ENCODE measurements around the gene GPX3. TPM values are rescaled to one million over a fixed set of nuclear protein-coding genes. Genes with fewer than 3 reads are reported as not detected.

Gene GPX3
- total and polyA plus RNA-seq, 10 of the 15 experiments (the other 5 are each of a cell fraction or from before 2014, with no cell fraction given) = 0.04 to 1.0 (median 0.15) TPM; not detected in 3

DNA sequence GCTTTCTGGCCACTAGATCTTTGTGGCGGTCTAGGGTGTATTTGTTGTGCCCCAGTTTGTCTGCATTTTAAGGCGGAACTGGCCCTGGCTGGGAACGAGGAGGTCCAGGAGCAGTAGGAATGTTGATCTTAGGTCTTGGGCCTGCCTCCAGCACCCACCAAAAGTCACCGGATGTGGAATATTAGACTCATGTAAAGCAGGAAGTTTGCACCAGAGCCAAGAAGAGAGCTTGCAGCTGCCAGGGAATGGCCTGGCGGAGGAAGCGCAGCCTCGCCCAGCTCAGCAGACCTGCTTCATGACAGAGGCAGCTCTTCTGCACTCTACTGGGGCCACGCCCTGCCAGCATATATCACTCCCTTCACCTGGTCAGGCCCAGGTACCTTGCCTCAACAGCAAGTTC is 3.3 kb downstream of the GPX3 start (continued):
- TF ChIP-seq, protein P1, sequence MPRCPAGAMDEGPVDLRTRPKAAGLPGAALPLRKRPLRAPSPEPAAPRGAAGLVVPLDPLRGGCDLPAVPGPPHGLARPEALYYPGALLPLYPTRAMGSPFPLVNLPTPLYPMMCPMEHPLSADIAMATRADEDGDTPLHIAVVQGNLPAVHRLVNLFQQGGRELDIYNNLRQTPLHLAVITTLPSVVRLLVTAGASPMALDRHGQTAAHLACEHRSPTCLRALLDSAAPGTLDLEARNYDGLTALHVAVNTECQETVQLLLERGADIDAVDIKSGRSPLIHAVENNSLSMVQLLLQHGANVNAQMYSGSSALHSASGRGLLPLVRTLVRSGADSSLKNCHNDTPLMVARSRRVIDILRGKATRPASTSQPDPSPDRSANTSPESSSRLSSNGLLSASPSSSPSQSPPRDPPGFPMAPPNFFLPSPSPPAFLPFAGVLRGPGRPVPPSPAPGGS (IDR thresholded peaks at IDR 0.05; ENCODE audit: borderline replicate concordance, insufficient read depth, low read depth, low read length, poor library complexity, severe bottlenecking) = peak; percentile 23
- TF ChIP-seq GABPA (IDR thresholded peaks at IDR 0.05; ENCODE audit: low read depth) = no peak

DNA sequence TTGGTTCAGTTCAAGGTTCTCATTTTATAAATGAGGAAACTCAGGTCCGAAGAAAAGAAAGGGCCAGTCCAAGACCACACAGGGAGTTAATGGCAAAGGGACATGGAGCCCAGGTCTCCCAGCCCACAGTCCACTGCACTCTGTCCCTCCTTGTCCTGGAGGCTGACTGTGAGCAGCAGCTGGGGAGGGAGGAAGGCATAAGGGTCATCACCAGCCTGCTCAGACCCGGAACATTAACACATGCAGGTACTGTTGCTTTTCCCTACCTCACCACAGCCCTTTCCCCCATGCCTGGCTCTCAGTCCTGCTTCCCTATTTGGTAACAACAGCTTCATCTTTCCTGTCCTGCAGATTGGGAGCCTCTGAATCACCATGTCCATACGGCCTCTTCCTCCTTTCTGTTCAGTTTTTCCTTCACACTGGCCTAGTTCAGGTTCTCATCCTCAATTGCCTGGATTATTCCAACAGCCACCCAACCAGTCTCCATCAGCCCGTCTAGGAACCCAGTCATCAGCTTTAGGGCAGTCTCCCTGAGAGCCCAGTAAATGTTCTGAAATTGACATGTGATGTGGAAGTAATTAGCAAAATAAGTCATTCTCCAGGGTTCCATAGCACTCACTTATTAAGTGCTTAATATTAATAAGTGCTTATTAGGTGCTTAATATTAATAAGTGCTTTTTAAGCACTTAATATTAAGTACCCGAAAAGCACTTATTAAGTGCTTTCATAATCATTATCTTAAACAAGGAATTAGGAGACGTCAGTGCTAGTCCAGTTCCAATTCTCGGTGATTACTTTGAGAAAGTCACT is 4.3 kb downstream of the GPX3 start:
- in situ Hi-C loops (cut with MboI) = no loop called here
- ATAC-seq = no peak; the same call in 2 of the 3 replicates

More for the DNA sequence above, 4.3 kb downstream of the GPX3 start:
- H3K4me2 ChIP-seq (ENCODE audit: control insufficient read depth, insufficient read depth) = no peak overlapping the region
- H3K27ac ChIP-seq (ENCODE audit: control insufficient read depth, insufficient read depth) = no peak overlapping the region
- H3K27me3 ChIP-seq (replicated peaks in 1 of 2; ENCODE audit: control insufficient read depth in 2 of 2, insufficient read depth in 2 of 2, low read length in 1 of 2) = no peaks in the 10 kb centered on the region
- no peak overlapping the region for H3K9ac ChIP-seq (ENCODE audit: control insufficient read depth, insufficient read depth, low read length)
- H4K20me1 ChIP-seq (ENCODE audit: control insufficient read depth, insufficient read depth) = no peaks in the 10 kb centered on the region
- no TSS peak for BruUV-seq (replicated peaks)
- ChIA-PET POLR2A (no interaction called here), CTCF (interaction anchor here (1.8 kb wide), 1 partner anchor 324 kb away, joined by 4 read pairs; the partner anchor contains the start of gene RBM22), RAD21 (ENCODE audit: unreplicated experiment) (interaction anchor here (1.2 kb wide), 1 partner anchor 89 kb away, joined by 3 read pairs; no protein-coding TSS in a partner anchor), SMC1A (ENCODE audit: uncharacterized antibody, unreplicated experiment) (interaction anchor here (0.9 kb wide), 1 partner anchor 9 kb away, joined by 3 read pairs; no protein-coding TSS in a partner anchor)
- DNase-seq (ENCODE audit: low read depth, low spot score) (no peak), FAIRE-seq (no peak)
- intact Hi-C loops (cut with micrococcal nuclease; ENCODE audit: unreplicated experiment) = no loop called here
- no peaks in the 10 kb centered on the region for H3K79me2 ChIP-seq (ENCODE audit: control insufficient read depth, insufficient read depth, low read length)
- H2AFZ ChIP-seq (ENCODE audit: control insufficient read depth, low read depth, low read length) = no peak overlapping the region
- no peak overlapping the region for H3K4me3 ChIP-seq
- H3K4me1 ChIP-seq (ENCODE audit: control insufficient read depth, insufficient read depth, low read length) = no peaks in the 10 kb centered on the region
- TF ChIP-seq TCF7 (IDR thresholded peaks at IDR 0.05; ENCODE audit: borderline replicate concordance) (no peak), EED (IDR thresholded peaks at IDR 0.05; ENCODE audit: low read depth) (no peak), YY1 (IDR thresholded peaks at IDR 0.05; ENCODE audit: low read depth, low read length) (no peak)
- TF ChIP-seq, protein P1 (IDR thresholded peaks at IDR 0.05; ENCODE audit: borderline replicate concordance, insufficient read depth, low read depth, low read length, poor library complexity, severe bottlenecking) = peak; percentile 30
- WGBS (ENCODE audit: insufficient coverage, insufficient replicate concordance, low lambda C conversion rate, missing lambda C conversion rate) = 70% methylated on average over 7 of the region's 7 CpGs
- no peaks in the 10 kb centered on the region for H3K9me3 ChIP-seq (replicated peaks; ENCODE audit: control insufficient read depth, insufficient read depth, low read length)
- H3K36me3 ChIP-seq (ENCODE audit: control insufficient read depth in 2 of 2, insufficient read depth in 2 of 2, low read length in 1 of 2) = peaks cover 17 to 18% of the 10 kb centered on the region in 2 experiments
